ENCODE data around the gene STUM.

GRCh38 chr1:226586650-226587422 is 38.3 kb downstream of the STUM start:
- TF ChIP-seq, protein P1, sequence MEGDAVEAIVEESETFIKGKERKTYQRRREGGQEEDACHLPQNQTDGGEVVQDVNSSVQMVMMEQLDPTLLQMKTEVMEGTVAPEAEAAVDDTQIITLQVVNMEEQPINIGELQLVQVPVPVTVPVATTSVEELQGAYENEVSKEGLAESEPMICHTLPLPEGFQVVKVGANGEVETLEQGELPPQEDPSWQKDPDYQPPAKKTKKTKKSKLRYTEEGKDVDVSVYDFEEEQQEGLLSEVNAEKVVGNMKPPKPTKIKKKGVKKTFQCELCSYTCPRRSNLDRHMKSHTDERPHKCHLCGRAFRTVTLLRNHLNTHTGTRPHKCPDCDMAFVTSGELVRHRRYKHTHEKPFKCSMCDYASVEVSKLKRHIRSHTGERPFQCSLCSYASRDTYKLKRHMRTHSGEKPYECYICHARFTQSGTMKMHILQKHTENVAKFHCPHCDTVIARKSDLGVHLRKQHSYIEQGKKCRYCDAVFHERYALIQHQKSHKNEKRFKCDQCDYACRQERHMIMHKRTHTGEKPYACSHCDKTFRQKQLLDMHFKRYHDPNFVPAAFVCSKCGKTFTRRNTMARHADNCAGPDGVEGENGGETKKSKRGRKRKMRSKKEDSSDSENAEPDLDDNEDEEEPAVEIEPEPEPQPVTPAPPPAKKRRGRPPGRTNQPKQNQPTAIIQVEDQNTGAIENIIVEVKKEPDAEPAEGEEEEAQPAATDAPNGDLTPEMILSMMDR (conservative IDR thresholded peaks at IDR 0.05 in 1 of 2, IDR thresholded peaks at IDR 0.05 in 1 of 2; ENCODE audit: extremely low read depth in 1 of 2, insufficient read depth in 1 of 2, low read depth in 1 of 2, low read length in 2 of 2) = no peak
- TF ChIP-seq EZH2 (IDR thresholded peaks at IDR 0.05; ENCODE audit: borderline replicate concordance, low read length) = no peak
